Erythroblast (primary cell): ENCODE data around the gene CA14.

ENCODE experiments used
- GATA1 ChIP-seq: IDR thresholded peaks from 2 replicates; pipeline ENCODE4 v1.6.1; 2011; ENCODE audit warnings: low read depth, mild to moderate bottlenecking, control low read depth, low read length, moderate library complexity
- POLR2A ChIP-seq: IDR thresholded peaks from 2 replicates; pipeline ENCODE4 v1.6.1; 2011; ENCODE audit warnings: mild to moderate bottlenecking, low read length

DNA sequence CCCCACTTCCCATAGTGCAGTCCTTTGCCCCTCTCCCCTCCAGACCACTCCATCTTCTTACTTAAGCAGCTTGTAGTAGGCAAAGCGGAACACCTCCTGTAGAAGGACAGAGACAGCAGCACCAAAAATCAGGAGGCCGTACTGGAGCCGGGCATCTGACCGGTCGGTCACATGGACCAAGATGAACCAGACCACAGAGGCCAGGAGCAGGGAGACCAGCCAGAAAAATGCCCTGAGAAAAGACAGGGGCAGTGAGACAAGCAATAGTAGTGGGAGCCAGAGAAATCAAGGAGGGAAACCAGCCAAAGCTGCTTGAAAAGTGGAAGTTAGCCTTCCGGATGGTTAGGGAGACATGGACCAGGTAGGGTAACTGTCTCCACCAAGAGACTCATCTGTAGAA is 10.3 kb downstream of the CA14 start:
- TF ChIP-seq POLR2A (no peak), GATA1 (no peak)
